ENCODE measurements around the gene EML6. TPM values are rescaled to one million over a fixed set of nuclear protein-coding genes. Genes with fewer than 3 reads are reported as not detected.

EML6 gene
- total RNA-seq, 8 experiments from 2014 or later: 2.9 to 23.2 (median 10.2) TPM

DNA sequence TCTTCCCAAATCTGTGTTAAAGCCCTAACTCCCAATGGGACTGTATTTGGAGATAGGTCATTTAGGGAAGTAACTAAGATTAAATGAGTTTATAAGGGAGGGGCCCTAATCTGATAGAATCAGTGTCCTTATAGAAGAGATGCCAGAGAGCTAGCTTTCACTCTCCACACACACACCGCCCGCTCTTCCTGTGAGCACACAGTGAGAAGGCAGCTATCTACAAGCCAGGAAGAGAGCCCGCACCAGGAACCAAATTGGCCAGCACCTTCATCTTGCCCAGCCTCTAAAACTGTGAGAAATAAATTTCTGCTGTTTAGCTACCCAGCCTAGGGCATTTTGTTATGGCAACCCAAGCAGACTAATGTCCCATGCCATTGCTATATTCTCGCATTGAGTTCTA is 201.6 kb downstream of the EML6 start:
- ATAC-seq (replicated peaks in 6 of 8): no peak
- WGBS, 10 experiments: 90 to 100% (median 100%) methylated on average over 1 to 4 of the region's 4 CpGs; no CpG with 5 or more reads in 4 of the 10 experiments
- no peaks in the 10 kb centered on the region for H3K4me1 ChIP-seq (replicated peaks in 1 of 2)
- in situ Hi-C loops (cut with MboI; ENCODE audit: low pct_unique_long_range_greater_than_20kb in 2 of 9, low sequenced_read_pairs in 9 of 9, unreplicated experiment in 9 of 9): no loop called here
- no peak overlapping the region for H3K4me3 ChIP-seq
- H3K27ac ChIP-seq: no peak overlapping the region

DNA sequence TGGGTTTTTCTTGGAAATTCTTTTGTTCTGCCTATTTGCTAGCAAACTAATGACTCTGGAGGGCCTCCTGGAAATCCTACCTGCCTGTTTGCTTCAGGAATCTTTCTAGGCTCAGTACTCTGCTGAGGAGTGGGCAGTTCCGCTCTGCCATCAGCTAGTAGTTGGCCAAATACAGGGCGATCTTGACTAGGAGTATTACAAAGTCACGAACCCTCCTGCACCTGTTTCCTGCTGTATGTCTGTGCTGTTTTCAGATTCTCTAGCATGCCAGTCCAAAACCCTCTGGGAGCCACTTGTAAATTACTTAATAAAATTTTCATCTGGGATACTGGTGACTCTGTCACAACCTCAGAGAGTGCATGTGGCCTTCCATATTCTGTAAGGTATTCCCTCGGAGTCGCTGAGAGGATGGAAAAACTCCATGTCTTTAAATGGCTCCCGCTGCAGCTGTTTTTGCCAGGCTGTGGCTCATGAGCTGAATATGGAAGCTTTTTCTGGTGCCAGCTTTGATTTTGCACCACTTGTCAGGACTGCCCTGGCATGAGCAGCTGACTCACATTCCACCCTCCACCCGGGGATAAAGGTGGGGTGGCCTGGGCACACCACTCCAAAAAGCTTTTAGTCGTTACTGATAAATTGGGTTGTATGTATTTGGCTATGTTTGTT is 203.8 kb downstream of the EML6 start:
- H3K4me3 ChIP-seq: no peak overlapping the region
- ATAC-seq (replicated peaks in 6 of 8): no peak
- 20 to 100% (median 92%) methylated on average over 1 to 7 of the region's 8 CpGs; no CpG with 5 or more reads in 3 of the 10 experiments for WGBS, 10 experiments
- in situ Hi-C loops (cut with MboI; ENCODE audit: low pct_unique_long_range_greater_than_20kb in 2 of 9, low sequenced_read_pairs in 9 of 9, unreplicated experiment in 9 of 9): no loop called here
- H3K4me1 ChIP-seq (replicated peaks in 1 of 2): no peaks in the 10 kb centered on the region
- H3K27ac ChIP-seq: no peak overlapping the region

DNA sequence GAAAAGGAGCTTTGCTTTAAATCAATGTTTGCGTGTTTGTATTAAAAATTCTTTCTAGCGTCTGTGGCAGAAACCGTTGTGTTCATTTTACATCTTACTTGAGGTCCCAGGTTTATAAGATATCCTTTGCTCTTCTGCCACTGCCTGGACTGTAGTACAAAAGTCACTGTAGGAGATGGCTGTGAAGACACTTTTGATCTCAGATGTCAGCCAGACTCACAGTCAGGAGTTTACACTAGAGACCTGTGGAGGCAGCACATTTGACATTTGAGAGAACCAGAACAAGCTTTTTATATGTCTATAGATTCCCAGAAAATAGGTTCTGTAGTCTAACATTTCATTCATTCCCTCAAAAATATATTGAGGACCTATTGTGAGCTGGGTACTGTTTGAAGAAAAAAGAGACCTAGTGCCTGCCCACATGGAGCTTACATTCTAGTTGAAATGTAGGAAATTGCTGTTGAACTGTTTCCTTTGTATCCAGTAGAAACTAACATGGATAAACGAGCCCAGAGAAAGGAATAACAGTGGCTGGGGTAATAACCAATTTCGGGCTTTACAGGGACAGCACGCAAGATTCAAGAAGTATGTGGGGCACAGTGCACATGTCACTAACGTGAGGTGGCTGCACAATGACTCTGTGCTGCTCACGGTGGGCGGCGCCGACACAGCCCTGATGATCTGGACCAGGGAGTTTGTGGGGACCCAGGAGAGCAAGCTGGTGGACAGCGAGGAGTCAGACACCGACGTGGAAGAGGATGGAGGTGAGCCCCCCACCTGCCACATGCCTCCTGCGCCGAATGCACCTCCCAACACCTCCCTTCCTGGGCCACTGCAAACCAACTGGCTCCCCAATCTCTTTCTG is 204.5 kb downstream of the EML6 start:
- WGBS, 10 experiments: 52 to 100% (median 92%) methylated on average over 1 to 13 of the region's 16 CpGs
- no peak overlapping the region for H3K27ac ChIP-seq
- in situ Hi-C loops (cut with MboI; ENCODE audit: low pct_unique_long_range_greater_than_20kb in 2 of 9, low sequenced_read_pairs in 9 of 9, unreplicated experiment in 9 of 9): no loop called here

GRCh38 chr2:54928719-54929118 is 205.3 kb downstream of the EML6 start:
- H3K27ac ChIP-seq: no peak overlapping the region
- 70 to 100% (median 93%) methylated on average over 1 to 4 of the region's 4 CpGs; no CpG with 5 or more reads in 2 of the 10 experiments for WGBS, 10 experiments
- in situ Hi-C loops (cut with MboI; ENCODE audit: low pct_unique_long_range_greater_than_20kb in 2 of 9, low sequenced_read_pairs in 9 of 9, unreplicated experiment in 9 of 9): no loop called here
- no peak overlapping the region for H3K4me3 ChIP-seq
- H3K4me1 ChIP-seq (replicated peaks in 1 of 2): no peaks in the 10 kb centered on the region
- ATAC-seq (replicated peaks in 6 of 8): no peak

More for the DNA sequence above, 204.5 kb downstream of the EML6 start:
- ATAC-seq (replicated peaks in 6 of 8): no peak
- H3K4me3 ChIP-seq: no peak overlapping the region
- H3K4me1 ChIP-seq (replicated peaks in 1 of 2): no peaks in the 10 kb centered on the region

DNA sequence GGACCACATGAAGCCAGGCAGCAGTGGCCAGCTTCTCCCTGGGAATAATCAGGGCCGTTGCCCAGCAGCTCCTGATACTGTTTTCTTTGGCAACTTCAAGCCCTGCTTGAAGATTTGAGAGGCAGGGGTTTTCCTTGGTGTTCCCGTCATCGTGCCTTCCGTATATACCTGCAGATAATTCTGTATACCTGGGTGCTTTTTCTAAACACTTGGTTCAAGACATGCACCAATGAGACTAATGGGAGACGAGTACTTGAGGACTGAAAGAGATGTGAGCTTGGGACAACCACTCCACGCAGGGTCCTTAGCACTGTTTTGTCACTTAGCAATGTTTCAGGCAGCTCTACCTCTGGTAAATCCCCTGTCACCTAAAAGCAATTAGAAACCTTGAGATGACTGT is 208.0 kb downstream of the EML6 start:
- in situ Hi-C loops (cut with MboI; ENCODE audit: low pct_unique_long_range_greater_than_20kb in 2 of 9, low sequenced_read_pairs in 9 of 9, unreplicated experiment in 9 of 9): no loop called here
- 73 to 92% (median 87%) methylated on average over 1 to 6 of the region's 6 CpGs; no CpG with 5 or more reads in 5 of the 10 experiments for WGBS, 10 experiments
- H3K4me3 ChIP-seq: no peak overlapping the region
- H3K27ac ChIP-seq: no peak overlapping the region
- H3K4me1 ChIP-seq (replicated peaks in 1 of 2): no peaks in the 10 kb centered on the region
- ATAC-seq (replicated peaks in 6 of 8): no peak

GRCh38 chr2:54935389-54935788 is 211.9 kb downstream of the EML6 start:
- ATAC-seq (replicated peaks in 6 of 8): no peak
- no peaks in the 10 kb centered on the region for H3K4me1 ChIP-seq (replicated peaks in 1 of 2)
- in situ Hi-C loops (cut with MboI; ENCODE audit: low pct_unique_long_range_greater_than_20kb in 2 of 9, low sequenced_read_pairs in 9 of 9, unreplicated experiment in 9 of 9): no loop called here
- H3K4me3 ChIP-seq: no peak overlapping the region
- WGBS, 10 experiments: 63 to 100% (median 89%) methylated on average over 1 to 4 of the region's 4 CpGs
- H3K27ac ChIP-seq: no peak overlapping the region

DNA sequence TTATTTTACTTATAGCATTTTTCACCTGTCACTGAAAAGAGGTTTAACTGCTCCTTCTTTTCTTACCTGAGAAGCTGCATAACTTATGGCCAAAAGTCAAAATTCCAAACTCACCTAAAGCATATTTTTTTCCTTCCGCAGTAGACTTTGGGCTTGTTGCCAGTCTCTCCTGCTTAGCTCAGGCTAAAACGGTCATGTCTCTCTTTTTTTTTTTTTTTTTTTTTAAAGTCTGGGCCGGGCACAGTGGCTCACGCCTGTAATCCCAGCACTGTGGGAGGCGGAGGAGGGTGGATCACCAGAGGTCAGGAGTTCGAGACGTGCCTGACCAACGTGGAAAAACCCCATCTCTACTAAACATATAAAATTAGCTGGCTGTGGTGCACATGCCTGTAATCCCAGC is 213.3 kb downstream of the EML6 start:
- Histone ChIP-seq H3K27ac (no peak overlapping the region), H3K4me3 (no peak overlapping the region), H3K4me1 (replicated peaks in 1 of 2) (peaks cover 0 to 3% of the 10 kb centered on the region in 2 donors)
- in situ Hi-C loops (cut with MboI; ENCODE audit: low pct_unique_long_range_greater_than_20kb in 2 of 9, low sequenced_read_pairs in 9 of 9, unreplicated experiment in 9 of 9): no loop called here
- WGBS, 10 experiments: 0 to 100% (median 63%) methylated on average over 1 to 7 of the region's 8 CpGs; no CpG with 5 or more reads in 1 of the 10 experiments
- ATAC-seq (replicated peaks in 6 of 8): no peak

GRCh38 chr2:54939446-54940118 is 216.1 kb downstream of the EML6 start:
- peaks cover 0 to 3% of the 10 kb centered on the region in 2 donors for H3K4me1 ChIP-seq (replicated peaks in 1 of 2)
- H3K27ac ChIP-seq: no peak overlapping the region
- peak in 1 of 8 experiments; percentile 71 for ATAC-seq (replicated peaks in 6 of 8)
- in situ Hi-C loops (cut with MboI; ENCODE audit: low pct_unique_long_range_greater_than_20kb in 2 of 9, low sequenced_read_pairs in 9 of 9, unreplicated experiment in 9 of 9): no loop called here
- 0 to 100% (median 82%) methylated on average over 1 to 6 of the region's 7 CpGs; no CpG with 5 or more reads in 2 of the 10 experiments for WGBS, 10 experiments
- H3K4me3 ChIP-seq: no peak overlapping the region

DNA sequence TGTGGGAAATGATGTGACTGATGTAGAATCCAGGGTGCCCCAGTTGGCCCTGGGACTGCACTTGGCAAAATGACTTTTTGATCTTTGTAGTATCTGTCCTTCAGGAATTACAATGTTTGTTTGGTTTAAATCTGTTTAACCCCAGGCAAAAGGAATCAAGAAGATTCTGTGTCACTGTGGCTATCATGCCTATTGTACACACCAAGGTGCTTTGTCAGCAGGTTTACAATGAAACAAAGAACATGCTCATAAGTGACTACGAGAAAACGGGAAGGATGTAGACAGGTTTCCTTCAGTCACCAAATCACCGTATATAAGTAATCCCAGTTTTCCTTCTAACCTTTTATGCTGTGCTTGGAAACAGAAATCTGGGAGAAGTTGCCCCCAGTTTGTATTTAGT is 217.3 kb downstream of the EML6 start:
- Histone ChIP-seq H3K27ac (no peak overlapping the region), H3K4me3 (no peak overlapping the region), H3K4me1 (replicated peaks in 1 of 2) (peaks cover 0 to 3% of the 10 kb centered on the region in 2 donors)
- ATAC-seq (replicated peaks in 6 of 8): no peak
- WGBS, 10 experiments: 0 to 88% (median 56%) methylated on average over 1 to 3 of the region's 3 CpGs; no CpG with 5 or more reads in 1 of the 10 experiments
- in situ Hi-C loops (cut with MboI; ENCODE audit: low pct_unique_long_range_greater_than_20kb in 2 of 9, low sequenced_read_pairs in 9 of 9, unreplicated experiment in 9 of 9): no loop called here

DNA sequence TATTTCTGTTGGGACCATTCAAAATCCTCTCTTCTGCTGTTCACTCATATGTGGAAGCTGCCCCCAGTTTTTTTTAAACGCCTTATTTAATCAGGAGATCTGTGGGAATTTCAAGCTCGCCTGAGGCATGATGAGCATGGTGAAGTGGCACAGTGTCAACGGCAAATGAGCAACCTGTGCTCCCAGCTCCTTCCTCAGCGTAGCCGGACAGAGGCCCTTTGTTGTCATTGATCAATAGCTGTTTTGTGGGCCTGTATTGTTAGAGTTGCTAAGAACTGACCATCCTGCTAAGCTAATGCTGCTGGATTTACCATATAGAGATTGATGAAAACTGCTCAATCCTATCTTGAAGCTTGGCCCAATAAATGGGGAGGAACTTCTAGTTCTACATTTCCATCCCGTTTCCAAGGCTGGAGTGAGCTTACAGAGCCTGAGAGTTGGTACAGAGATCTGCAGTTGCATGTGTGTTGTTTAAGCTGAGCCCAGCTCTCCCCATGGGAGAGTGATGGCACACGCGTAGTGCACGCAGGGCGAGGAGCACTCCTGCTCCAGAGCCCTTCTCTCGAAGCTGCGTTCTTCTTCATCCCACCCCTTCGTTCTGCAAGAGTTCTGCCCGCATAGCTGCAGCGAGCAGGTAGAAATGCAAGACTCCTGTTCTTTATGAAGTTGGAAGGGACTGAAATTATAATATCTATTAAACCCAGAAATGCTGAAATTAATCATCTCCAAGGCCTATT is 218.0 kb downstream of the EML6 start:
- in situ Hi-C loops (cut with MboI; ENCODE audit: low pct_unique_long_range_greater_than_20kb in 2 of 9, low sequenced_read_pairs in 9 of 9, unreplicated experiment in 9 of 9): no loop called here
- H3K4me3 ChIP-seq: no peak overlapping the region
- WGBS, 10 experiments: 68 to 98% (median 87%) methylated on average over 3 to 13 of the region's 15 CpGs

DNA sequence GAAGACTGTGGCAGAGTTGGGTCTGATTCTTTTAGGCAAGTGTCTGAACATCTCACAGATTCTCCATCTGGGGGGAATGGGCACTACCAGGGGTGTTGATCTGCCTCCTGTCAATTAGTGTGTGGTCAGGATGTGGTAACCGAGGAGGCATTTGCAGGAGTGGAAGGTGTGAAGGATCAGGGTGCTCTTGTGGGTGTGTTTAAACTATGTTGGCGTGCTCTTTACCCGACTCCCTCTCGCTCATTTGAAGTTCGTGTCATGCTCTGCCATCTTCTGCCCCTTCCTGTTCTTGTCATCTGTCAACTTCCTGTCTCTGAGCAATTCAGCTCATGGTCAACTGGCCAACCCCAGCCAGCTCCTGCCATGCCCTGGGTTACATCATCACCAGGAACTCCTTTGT is 218.9 kb downstream of the EML6 start:
- H3K27ac ChIP-seq: no peak overlapping the region
- WGBS, 10 experiments: 76 to 94% (median 93%) methylated on average over 3 to 5 of the region's 5 CpGs; no CpG with 5 or more reads in 7 of the 10 experiments
- ATAC-seq (replicated peaks in 6 of 8): no peak

More for the DNA sequence above, 218.0 kb downstream of the EML6 start:
- ATAC-seq (replicated peaks in 6 of 8): peak in 2 of 8 experiments; percentile 33 to 61
- peaks cover 0 to 3% of the 10 kb centered on the region in 2 donors for H3K4me1 ChIP-seq (replicated peaks in 1 of 2)
- H3K27ac ChIP-seq: no peak overlapping the region

GRCh38 chr2:54944724-54945326 is 221.4 kb downstream of the EML6 start:
- WGBS, 10 experiments: no CpG with 5 or more reads among the region's 1 CpG
- ATAC-seq (replicated peaks in 6 of 8): no peak
- peaks cover 2 to 11% of the 10 kb centered on the region in 2 donors for H3K4me1 ChIP-seq (replicated peaks in 1 of 2)
- H3K27ac ChIP-seq: no peak overlapping the region
- no peak overlapping the region for H3K4me3 ChIP-seq
- in situ Hi-C loops (cut with MboI; ENCODE audit: low pct_unique_long_range_greater_than_20kb in 2 of 9, low sequenced_read_pairs in 9 of 9, unreplicated experiment in 9 of 9): no loop called here

More for the DNA sequence above, 218.9 kb downstream of the EML6 start:
- Histone ChIP-seq H3K4me3 (no peak overlapping the region), H3K4me1 (replicated peaks in 1 of 2) (peaks cover under 1 to 3% of the 10 kb centered on the region in 2 donors)
- in situ Hi-C loops (cut with MboI; ENCODE audit: low pct_unique_long_range_greater_than_20kb in 2 of 9, low sequenced_read_pairs in 9 of 9, unreplicated experiment in 9 of 9): no loop called here

Measured in motor neuron (in vitro differentiated cells).